Measurements from ENCODE around the gene DOCK2.

GRCh38 chr5:169615561-169615960, 21.5 kb upstream of the DOCK2 start:
- TF ChIP-seq EZH2 (IDR thresholded peaks at IDR 0.05) (no peak), POLR2AphosphoS5 (IDR thresholded peaks at IDR 0.05; ENCODE audit: borderline replicate concordance, low read depth, low read length) (no peak)
